K562 (cell line): ENCODE measurements around the gene SMG6. TPM values are rescaled to one million over a fixed set of nuclear protein-coding genes. Genes with fewer than 3 reads are reported as not detected.

Source experiments
- ATAC-seq: fragments of 200-7000 bp; cut with Tn5 transposase; 3 replicates; pipeline ENCODE4 v1.9.1; 2020; ENCODE audit warnings: moderate library complexity
- BruUV-seq: library from RNA; stranded (reverse); fragments of 400-500 nt; replicated peaks from 2 replicates; lab custom pipeline; 2021; lab: Mats Ljungman, UMichigan
- CTCF ChIA-PET: fragments of 300-600 bp; formaldehyde crosslinking; extraction: SDS; loops from one replicate; lab custom pipeline; 2021; ENCODE audit warnings: low intra/inter-chr PET ratio; lab: Yijun Ruan, JAX
- POLR2A ChIA-PET: fragments of 300-600, 350-650 bp; sonication (Branson Sonifier 250); formaldehyde crosslinking; extraction: SDS; loops from one replicate; lab custom pipeline; 2021; ENCODE audit warnings: antibody characterized with exemption, inconsistent platforms; lab: Yijun Ruan, JAX
- DNase-seq, 4 experiments: peaks; one replicate each; pipeline versions ENCODE4 v3.0.0 to v3.0.0-alpha.2; 2011 to 2018; ENCODE audit warnings: low spot score in 3 of 4, mixed read lengths in 3 of 4; ENCODE audit errors: extremely low read depth in 1 of 4
- FAIRE-seq: peaks from 2 replicates; lab custom pipeline; 2011; peaks lifted over from hg19 to GRCh38; lab: Jason Lieb, UNC
- H2AFZ ChIP-seq: 2 replicates; pipeline ENCODE4 v1.6.0; 2011; ENCODE audit warnings: low read depth, low read length, control low read depth, inconsistent platforms
- H3K27ac ChIP-seq: fragments of 200-600 bp; 3 replicates; pipeline ENCODE4 v1.8.0; 2011; ENCODE audit warnings: low read depth, mild to moderate bottlenecking, control low read depth, inconsistent platforms, low read length, moderate library complexity, mixed read lengths; ENCODE audit errors: extremely low read depth
- H3K27me3 ChIP-seq, 2 experiments: fragments of 300-600 bp in 1 of 2; 2 replicates in 1 of 2; 3 replicates in 1 of 2; pipeline versions ENCODE4 v1.6.0 to v1.8.0; 2011; ENCODE audit warnings: inconsistent platforms in 2 of 2, low read length in 2 of 2, mild to moderate bottlenecking in 1 of 2, mixed read lengths in 1 of 2, moderate library complexity in 1 of 2; ENCODE audit not compliant: control insufficient read depth in 2 of 2, insufficient read depth in 2 of 2
- H3K36me3 ChIP-seq: fragments of 300-600 bp; 3 replicates; pipeline ENCODE4 v1.8.0; 2011; ENCODE audit warnings: mild to moderate bottlenecking, low read length, inconsistent platforms; ENCODE audit not compliant: control insufficient read depth, insufficient read depth
- H3K4me1 ChIP-seq, 2 experiments: fragments of 200-600 bp in 1 of 2; replicated peaks in 1 of 2; 2 replicates in 1 of 2; 3 replicates in 1 of 2; pipeline versions ENCODE4 v1.5.1 to v1.8.0; 2011; ENCODE audit warnings: inconsistent platforms in 2 of 2, low read length in 2 of 2, mild to moderate bottlenecking in 1 of 2, mixed read lengths in 1 of 2, moderate library complexity in 1 of 2; ENCODE audit not compliant: control insufficient read depth in 2 of 2, insufficient read depth in 2 of 2
- H3K4me2 ChIP-seq: 2 replicates; pipeline ENCODE4 v1.6.1; 2011; ENCODE audit warnings: low read length, control low read depth, inconsistent platforms, mixed read lengths; ENCODE audit not compliant: insufficient read depth
- H3K4me3 ChIP-seq: fragments of 200-600 bp; sonication (generic), shearing (Covaris generic); 2 replicates; pipeline ENCODE4 v1.5.1; 2016; ENCODE audit warnings: control low read depth, inconsistent platforms
- H3K79me2 ChIP-seq: fragments of 200-600 bp; 3 replicates; pipeline ENCODE4 v1.8.0; 2011; ENCODE audit warnings: low read length, inconsistent platforms; ENCODE audit not compliant: control insufficient read depth, insufficient read depth
- H3K9ac ChIP-seq, 2 experiments: 2 replicates each; pipeline versions ENCODE4 v1.6.0 to v1.6.1; 2011; ENCODE audit warnings: low read depth in 2 of 2, low read length in 2 of 2, control low read depth in 1 of 2, inconsistent platforms in 1 of 2, mild to moderate bottlenecking in 1 of 2, mixed read lengths in 1 of 2; ENCODE audit not compliant: insufficient read depth in 1 of 2
- H3K9me1 ChIP-seq: one replicate; pipeline ENCODE4 v1.6.0; 2011; ENCODE audit warnings: inconsistent platforms, mild to moderate bottlenecking, low read length, moderate library complexity; ENCODE audit not compliant: control insufficient read depth, insufficient read depth
- H3K9me3 ChIP-seq: replicated peaks from 2 replicates; pipeline ENCODE4 v1.5.1; 2011; ENCODE audit warnings: low read depth, low read length, inconsistent platforms; ENCODE audit not compliant: control insufficient read depth, insufficient read depth
- H4K20me1 ChIP-seq: replicated peaks from 2 replicates; pipeline ENCODE4 v1.6.1; 2011; ENCODE audit warnings: low read length, inconsistent platforms, mixed read lengths; ENCODE audit not compliant: control insufficient read depth, insufficient read depth
- CBFA2T3 ChIP-seq: fragments of 450-650 bp; IDR thresholded peaks from 2 replicates; pipeline ENCODE4 v1.6.1; 2017
- MAFG ChIP-seq: fragments of 450-650 bp; conservative IDR thresholded peaks from 2 replicates; pipeline ENCODE4 v1.6.1; 2016; ENCODE audit warnings: missing genetic modification characterization, missing compliant biosample characterization
- MYC ChIP-seq, 2 experiments: fragments of 250-450 bp in 1 of 2; sonication (Bioruptor Pico) in 1 of 2; IDR thresholded peaks; 2 replicates each; pipeline versions ENCODE4 v1.5.1 to v1.6.1; 2012 to 2021; ENCODE audit warnings: low read depth in 2 of 2, borderline replicate concordance in 1 of 2, improper control_type of control experiment in 1 of 2, low read length in 1 of 2, mild to moderate bottlenecking in 1 of 2, moderate library complexity in 1 of 2
- NR2F6 ChIP-seq: fragments of 450-650 bp; formaldehyde crosslinking; IDR thresholded peaks from 2 replicates; pipeline ENCODE4 v1.4.0; 2020; ENCODE audit warnings: mild to moderate bottlenecking
- SRSF9 ChIP-seq: fragments of 200-400 bp; formaldehyde crosslinking; IDR thresholded peaks from 2 replicates; pipeline ENCODE4 v1.6.1; 2017; ENCODE audit warnings: low read depth, low read length, borderline replicate concordance
- ZFP30 ChIP-seq: fragments of 250-450 bp; sonication (Bioruptor Pico); IDR thresholded peaks from 2 replicates; pipeline ENCODE4 v1.8.0; 2022; ENCODE audit warnings: moderate library complexity, mild to moderate bottlenecking, inconsistent platforms, borderline replicate concordance
- ZNF184 ChIP-seq: sonication (generic); formaldehyde crosslinking; IDR thresholded peaks from 2 replicates; pipeline ENCODE4 v1.5.0; 2020; ENCODE audit warnings: missing genetic modification reagents
- ZNF274 ChIP-seq: IDR thresholded peaks from 2 replicates; pipeline ENCODE4 v1.6.1; 2011; ENCODE audit warnings: low read depth, mild to moderate bottlenecking, low read length, moderate library complexity, borderline replicate concordance
- ZNF280A ChIP-seq: fragments of 450-650 bp; IDR thresholded peaks from 2 replicates; pipeline ENCODE4 v1.6.1; 2018; ENCODE audit warnings: mild to moderate bottlenecking, low read depth; ENCODE audit not compliant: partially characterized antibody
- WGBS: fragments of 100-300 bp; shearing (Covaris generic); methylation state at CpG from one replicate; pipeline ENCODE4 v1.1.6; 2016; ENCODE audit warnings: low coverage, mixed read lengths; ENCODE audit not compliant: insufficient coverage; ENCODE audit errors: missing lambda C conversion rate; 5-methylcytosine and 5-hydroxymethylcytosine counted together
- in situ Hi-C: fragments of 300-500 bp; cut with MboI; formaldehyde crosslinking; loops from 4 replicates; pipeline ENCODE4 v1.15.0; 2018; ENCODE audit warnings: inconsistent platforms, mixed read lengths
- intact Hi-C: fragments of 100-400 bp; cut with micrococcal nuclease; formaldehyde crosslinking; loops from 2 replicates; pipeline ENCODE4 v1.14.2; 2022
- polyA plus RNA-seq, 8 experiments: library from polyadenylated mRNA; depleted of rRNA in 4 of 8; stranded (reverse) in 5 of 8; unstranded in 3 of 8; fragments of >200 nt; fragmentation: Nextera tagmentation in 2 of 8; fragmentation: Illumina TruSeq in 1 of 8; extraction: Ambion mirVana in 2 of 8; extraction: Trizol in 1 of 8; gene quantifications; 2 replicates each; pipeline versions ENCODE4 v1.2.1 to v1.2.3, GENCODE V29; 2011 to 2014; ENCODE audit warnings: inconsistent platforms in 1 of 8, missing spikeins in 1 of 8
- total RNA-seq, 7 experiments: library from RNA; depleted of rRNA in 6 of 7; stranded (reverse); fragments of >200 nt in 6 of 7; fragmentation: Illumina TruSeq in 2 of 7; extraction: Trizol in 2 of 7; gene quantifications; 2 replicates each; pipeline versions ENCODE4 v1.2.1 to v1.2.3, GENCODE V29; 2011 to 2021; ENCODE audit warnings: low replicate concordance in 1 of 7

The SMG6 gene
- total and polyA plus RNA-seq, 9 of the 15 experiments (the other 6 are each of a cell fraction or from before 2014, with no cell fraction given): 0.44 to 13.9 (median 6.0) TPM

GRCh38 chr17:2015314-2015713, 288.3 kb downstream of the SMG6 start:
- Histone ChIP-seq H4K20me1 (0 out of 2 replicates have a peak, but pooled peaks cover 8% of the 10 kb centered on the region), H3K4me1 (peaks cover 0 to 7% of the 10 kb centered on the region in 2 experiments; a peak in 2 of 5 replicates), H3K36me3 (no peaks in the 10 kb centered on the region), H3K27ac (no peak overlapping the region), H3K79me2 (no peaks in the 10 kb centered on the region), H3K4me2 (no peak overlapping the region), H2AFZ (no peak overlapping the region), H3K4me3 (no peak overlapping the region), H3K27me3 (peaks cover 36 to 81% of the 10 kb centered on the region in 2 experiments), H3K9me3 (no peaks in the 10 kb centered on the region), H3K9me1 (no peaks in the 10 kb centered on the region), H3K9ac (no peak overlapping the region; a peak in 1 of 4 replicates)
- no peak for FAIRE-seq
- 7% methylated on average over 6 of the region's 14 CpGs for WGBS
- DNase-seq: no peak
- BruUV-seq: no TSS peak
- TF ChIP-seq NR2F6 (CRISPR knock-in tag) (no peak), ZNF274 (no peak), MYC (IDR thresholded peaks at IDR 0.05; ENCODE audit: low read depth, low read length) (no peak), MYC (CRISPR knock-in tag; IDR thresholded peaks at IDR 0.05; ENCODE audit: borderline replicate concordance, low read depth) (no peak), MAFG (no peak), ZNF280A (no peak), ZFP30 (no peak), SRSF9 (no peak), CBFA2T3 (no peak), ZNF184 (CRISPR knock-in tag) (no peak)
- in situ Hi-C loops (no loop called here), intact Hi-C loops (no loop called here)
- CTCF ChIA-PET: no interaction called here
- POLR2A ChIA-PET: no interaction called here
- no peak for ATAC-seq
